WTC11 (cell line): ENCODE data around the gene UPF3A. TPM values are rescaled to one million over a fixed set of nuclear protein-coding genes. Genes with fewer than 3 reads are reported as not detected.

Experiments
- CREB1 ChIP-seq: sonication (generic); formaldehyde crosslinking; IDR thresholded peaks from 2 replicates; pipeline ENCODE4 v1.8.0; 2023; ENCODE audit warnings: mild to moderate bottlenecking, missing genetic modification reagents
- FOXK1 ChIP-seq: sonication (generic); formaldehyde crosslinking; IDR thresholded peaks from 2 replicates; pipeline ENCODE4 v1.8.0; 2022; ENCODE audit warnings: mild to moderate bottlenecking, moderate library complexity, missing genetic modification reagents
- FOXP4 ChIP-seq: sonication (generic); formaldehyde crosslinking; IDR thresholded peaks from 2 replicates; pipeline ENCODE4 v1.8.0; 2022; ENCODE audit warnings: mild to moderate bottlenecking, missing genetic modification reagents
- IRF1 ChIP-seq: sonication (generic); formaldehyde crosslinking; IDR thresholded peaks from 2 replicates; pipeline ENCODE4 v1.8.0; 2023; ENCODE audit warnings: missing genetic modification reagents
- JAZF1 ChIP-seq: fragments of 250-450 bp; sonication (Bioruptor Pico); IDR thresholded peaks from 2 replicates; pipeline ENCODE4 v1.9.0; 2021; ENCODE audit warnings: moderate library complexity, mild to moderate bottlenecking, inconsistent platforms
- MLX ChIP-seq: sonication (generic); formaldehyde crosslinking; IDR thresholded peaks from 2 replicates; pipeline ENCODE4 v1.8.1; 2023; ENCODE audit warnings: mild to moderate bottlenecking, missing genetic modification reagents, moderate library complexity
- MXD4 ChIP-seq: fragments of 250-450 bp; sonication (Bioruptor Pico); IDR thresholded peaks from 2 replicates; pipeline ENCODE4 v1.8.0; 2021; ENCODE audit warnings: mild to moderate bottlenecking, moderate library complexity, borderline replicate concordance
- NR1H2 ChIP-seq: sonication (generic); formaldehyde crosslinking; IDR thresholded peaks from 2 replicates; pipeline ENCODE4 v1.9.0; 2021; ENCODE audit warnings: mild to moderate bottlenecking, moderate library complexity, missing genetic modification reagents
- PRDM15 ChIP-seq: sonication (generic); formaldehyde crosslinking; IDR thresholded peaks from 2 replicates; pipeline ENCODE4 v1.8.0; 2022; ENCODE audit warnings: missing genetic modification reagents
- PRRX2 ChIP-seq: fragments of 250-450 bp; sonication (Bioruptor Pico); IDR thresholded peaks from 2 replicates; pipeline ENCODE4 v1.8.0; 2021; ENCODE audit warnings: mild to moderate bottlenecking
- RORB ChIP-seq: fragments of 250-450 bp; sonication (Bioruptor Pico); IDR thresholded peaks from 2 replicates; pipeline ENCODE4 v1.9.0; 2021; ENCODE audit warnings: mild to moderate bottlenecking
- USF2 ChIP-seq: sonication (generic); formaldehyde crosslinking; IDR thresholded peaks from 2 replicates; pipeline ENCODE4 v1.8.1; 2023; ENCODE audit warnings: mild to moderate bottlenecking, missing genetic modification reagents, moderate library complexity
- ZNF121 ChIP-seq: sonication (generic); formaldehyde crosslinking; IDR thresholded peaks from 2 replicates; pipeline ENCODE4 v1.8.0; 2023; ENCODE audit warnings: missing genetic modification reagents
- ZNF138 ChIP-seq: sonication (generic); formaldehyde crosslinking; conservative IDR thresholded peaks from 2 replicates; pipeline ENCODE4 v1.8.1; 2022; ENCODE audit warnings: mild to moderate bottlenecking, moderate library complexity, missing genetic modification reagents
- ZNF232 ChIP-seq: sonication (generic); formaldehyde crosslinking; IDR thresholded peaks from 2 replicates; pipeline ENCODE4 v1.8.0; 2022; ENCODE audit warnings: mild to moderate bottlenecking, missing genetic modification reagents
- total RNA-seq: library from RNA; stranded (reverse); gene quantifications from 3 replicates; pipeline ENCODE4 v1.2.3, GENCODE V29; 2021
- TF ChIP-seq, protein P1 (sequence below): sonication (generic); formaldehyde crosslinking; IDR thresholded peaks from 2 replicates; pipeline ENCODE4 v1.8.1; 2023; ENCODE audit warnings: mild to moderate bottlenecking, moderate library complexity, missing genetic modification reagents
- TF ChIP-seq, protein P2 (sequence below): fragments of 250-450 bp; sonication (Bioruptor Pico); conservative IDR thresholded peaks from 2 replicates; pipeline ENCODE4 v1.9.0; 2021; ENCODE audit warnings: mild to moderate bottlenecking

The UPF3A gene
- total RNA-seq, 1 experiment from 2014 or later, result 71.9 TPM

DNA sequence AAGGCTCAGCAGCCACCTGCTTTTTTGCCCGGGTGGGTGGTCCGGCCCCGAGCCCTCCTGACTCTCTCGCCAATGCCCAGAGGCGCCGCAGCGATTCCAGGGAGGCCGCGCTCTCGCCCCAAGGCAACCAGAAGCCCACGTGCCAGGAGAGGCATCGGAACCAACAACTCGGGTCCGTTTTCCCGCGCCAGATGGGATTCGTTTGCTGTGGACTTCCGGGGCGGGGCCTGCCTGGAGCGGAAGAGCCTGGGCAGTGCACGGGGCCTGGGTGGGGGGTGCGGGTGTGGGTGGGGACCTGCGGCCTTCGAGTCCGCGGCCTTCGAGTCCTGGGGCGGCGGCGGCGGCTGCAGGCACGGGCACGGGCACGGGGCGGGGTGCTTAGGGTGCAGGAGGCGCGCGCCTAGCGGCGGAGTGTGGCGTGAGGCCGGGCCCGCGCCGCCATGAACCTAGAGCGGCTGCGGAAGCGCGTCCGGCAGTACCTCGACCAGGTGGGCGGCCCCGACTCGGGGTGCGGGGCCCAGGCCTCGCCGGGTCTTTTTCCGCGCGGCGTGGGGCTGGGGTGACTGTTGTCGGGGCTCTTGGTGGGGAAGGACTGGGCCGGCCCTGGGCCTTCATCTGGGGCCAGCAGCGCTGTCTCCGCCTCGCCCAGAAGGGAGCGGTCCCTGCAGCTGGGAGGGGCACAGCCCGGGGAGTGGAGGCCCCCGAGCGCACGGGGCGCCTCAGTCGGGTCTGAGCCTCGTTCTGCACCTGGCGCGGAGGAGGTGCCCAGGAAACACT lies 46.6 kb upstream of the UPF3A start, which contains the start of gene CDC16 (continued):
- TF ChIP-seq MLX (CRISPR knock-in tag) (0 out of 2 replicates have a peak, but pooled peaks have one; percentile 53), IRF1 (CRISPR knock-in tag) (peak; percentile 83), FOXP4 (CRISPR knock-in tag) (peak; percentile 95), NR1H2 (CRISPR knock-in tag) (no peak), USF2 (CRISPR knock-in tag) (peak; percentile 64), MXD4 (no peak), PRDM15 (CRISPR knock-in tag) (no peak), ZNF121 (CRISPR knock-in tag) (no peak), PRRX2 (CRISPR knock-in tag) (no peak), CREB1 (CRISPR knock-in tag) (peak; percentile 88; the same call in 1 of the 2 replicates), FOXK1 (peak; percentile 91), RORB (CRISPR knock-in tag) (no peak), ZNF138 (CRISPR knock-in tag) (peak; percentile 64; the same call in 1 of the 2 replicates), JAZF1 (CRISPR knock-in tag) (no peak), ZNF232 (peak; percentile 97)
- TF ChIP-seq, protein P1, sequence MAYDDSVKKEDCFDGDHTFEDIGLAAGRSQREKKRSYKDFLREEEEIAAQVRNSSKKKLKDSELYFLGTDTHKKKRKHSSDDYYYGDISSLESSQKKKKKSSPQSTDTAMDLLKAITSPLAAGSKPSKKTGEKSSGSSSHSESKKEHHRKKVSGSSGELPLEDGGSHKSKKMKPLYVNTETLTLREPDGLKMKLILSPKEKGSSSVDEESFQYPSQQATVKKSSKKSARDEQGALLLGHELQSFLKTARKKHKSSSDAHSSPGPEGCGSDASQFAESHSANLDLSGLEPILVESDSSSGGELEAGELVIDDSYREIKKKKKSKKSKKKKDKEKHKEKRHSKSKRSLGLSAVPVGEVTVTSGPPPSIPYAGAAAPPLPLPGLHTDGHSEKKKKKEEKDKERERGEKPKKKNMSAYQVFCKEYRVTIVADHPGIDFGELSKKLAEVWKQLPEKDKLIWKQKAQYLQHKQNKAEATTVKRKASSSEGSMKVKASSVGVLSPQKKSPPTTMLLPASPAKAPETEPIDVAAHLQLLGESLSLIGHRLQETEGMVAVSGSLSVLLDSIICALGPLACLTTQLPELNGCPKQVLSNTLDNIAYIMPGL (CRISPR knock-in tag), result peak; percentile 90; the same call in 1 of the 2 replicates
- TF ChIP-seq, protein P2, sequence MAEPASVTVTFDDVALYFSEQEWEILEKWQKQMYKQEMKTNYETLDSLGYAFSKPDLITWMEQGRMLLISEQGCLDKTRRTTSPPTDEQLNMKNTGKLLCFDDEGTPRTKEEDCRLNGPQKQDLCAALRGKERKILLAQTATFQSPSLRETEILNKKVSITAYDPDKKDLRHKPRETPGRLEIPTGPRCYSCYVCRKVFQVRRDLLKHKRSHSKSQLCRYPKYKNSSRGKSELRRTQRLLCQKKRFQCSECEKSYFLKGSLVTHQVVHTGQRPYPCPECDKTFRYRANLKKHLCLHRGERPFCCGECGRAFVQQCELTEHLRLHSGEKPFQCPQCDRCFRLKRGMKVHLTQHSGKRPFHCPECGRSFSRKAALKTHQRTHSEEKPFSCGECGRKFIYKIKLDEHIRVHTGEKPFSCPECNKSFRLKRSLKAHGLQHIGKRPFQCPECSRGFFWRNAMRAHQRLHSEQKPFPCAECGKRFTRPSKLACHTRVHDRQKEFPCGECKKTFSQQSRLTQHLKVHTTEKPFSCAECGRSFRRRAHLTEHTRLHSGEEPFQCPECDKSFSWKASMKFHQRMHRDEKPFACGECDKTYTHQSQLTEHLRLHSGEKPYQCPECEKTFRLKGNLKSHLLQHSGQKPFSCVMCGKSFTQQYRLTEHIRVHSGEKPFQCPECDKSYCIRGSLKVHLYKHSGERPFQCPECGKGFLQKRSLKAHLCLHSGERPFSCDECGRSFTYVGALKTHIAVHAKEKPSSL, result no peak
- TF ChIP-seq, all 79 proteins: peak for 44
